Endodermal cell (in vitro differentiated cells): ENCODE data around the gene GOT1. TPM values are rescaled to one million over a fixed set of nuclear protein-coding genes. Genes with fewer than 3 reads are reported as not detected.

Source experiments
- DNase-seq: peaks from one replicate; pipeline ENCODE4 v3.0.0-alpha.2; 2017
- H3K27ac ChIP-seq: 2 replicates; pipeline ENCODE4 v1.5.1; 2013; ENCODE audit warnings: mild to moderate bottlenecking, low read depth, low read length, moderate library complexity
- H3K27me3 ChIP-seq: 2 replicates; pipeline ENCODE4 v1.6.1; 2013; ENCODE audit warnings: mild to moderate bottlenecking, low read length, moderate library complexity; ENCODE audit not compliant: insufficient read depth, control insufficient read depth, poor library complexity, severe bottlenecking
- H3K36me3 ChIP-seq: 2 replicates; pipeline ENCODE4 v1.7.0; 2013; ENCODE audit warnings: mild to moderate bottlenecking, low read length, moderate library complexity; ENCODE audit not compliant: control insufficient read depth, insufficient read depth
- H3K4me1 ChIP-seq: one replicate; pipeline ENCODE4 v1.7.0; 2013; ENCODE audit warnings: low read length; ENCODE audit not compliant: control insufficient read depth, insufficient read depth
- H3K4me3 ChIP-seq: 2 replicates; pipeline ENCODE4 v1.5.1; 2013; ENCODE audit warnings: mild to moderate bottlenecking, low read length, moderate library complexity
- H3K9ac ChIP-seq: 2 replicates; pipeline ENCODE4 v1.6.1; 2013; ENCODE audit warnings: mild to moderate bottlenecking, low read length, moderate library complexity; ENCODE audit not compliant: poor library complexity, severe bottlenecking; ENCODE audit errors: extremely low read depth
- H3K9me3 ChIP-seq: 2 replicates; pipeline ENCODE4 v1.6.1; 2013; ENCODE audit warnings: mild to moderate bottlenecking, low read length, moderate library complexity; ENCODE audit not compliant: control insufficient read depth
- H3K27ac Mint-ChIP-seq: 2 replicates; pipeline ENCODE4 v1.8.0; 2020; ENCODE audit warnings: mixed read lengths
- H3K27me3 Mint-ChIP-seq: 2 replicates; pipeline ENCODE4 v1.8.0; 2021; ENCODE audit warnings: mild to moderate bottlenecking, mixed read lengths; ENCODE audit not compliant: insufficient read depth
- H3K36me3 Mint-ChIP-seq: 2 replicates; pipeline ENCODE4 v1.8.0; 2020; ENCODE audit warnings: low read depth, mixed read lengths
- H3K4me1 Mint-ChIP-seq: 2 replicates; pipeline ENCODE4 v1.8.0; 2020; ENCODE audit warnings: mixed read lengths
- H3K4me3 Mint-ChIP-seq: 2 replicates; pipeline ENCODE4 v1.8.0; 2020; ENCODE audit warnings: mild to moderate bottlenecking, moderate library complexity, mixed read lengths
- H3K9me3 Mint-ChIP-seq: 2 replicates; pipeline ENCODE4 v1.8.0; 2020; ENCODE audit warnings: mild to moderate bottlenecking, mixed read lengths
- CTCF ChIP-seq: fragments of 200-600 bp; sonication (generic); conservative IDR thresholded peaks from 2 replicates; pipeline ENCODE4 v1.5.0; 2021; ENCODE audit warnings: antibody characterized with exemption, mild to moderate bottlenecking
- WGBS, 2 experiments: methylation state at CpG; one replicate each; pipeline versions ENCODE4 v1.1.5 to v1.1.7; 2013; ENCODE audit warnings: missing lambda C conversion rate in 2 of 2, mixed read lengths in 1 of 2; ENCODE audit not compliant: insufficient coverage in 1 of 2, insufficient read length in 1 of 2; 5-methylcytosine and 5-hydroxymethylcytosine counted together
- total RNA-seq, 2 donors: library from RNA; stranded (reverse); fragmentation: NEBNext Ultra II Directional in 1 of 2; extraction: Animal tissue kit (Norgen Biotek cat#: 25700) in 1 of 2; gene quantifications; 2 replicates in 1 of 2; 3 replicates in 1 of 2; pipeline ENCODE4 v1.2.1, GENCODE V29; 2021

GOT1 gene
- total RNA-seq, 2 donors from 2014 or later: 35.1 to 36.5 TPM

GRCh38 chr10:99410876-99411275, 19.5 kb downstream of the GOT1 start:
- Histone ChIP-seq H3K27me3 (no peaks in the 10 kb centered on the region), H3K9me3 (no peaks in the 10 kb centered on the region), H3K9ac (no peak overlapping the region), H3K4me3 (no peak overlapping the region), H3K4me1 (no peaks in the 10 kb centered on the region), H3K27ac (no peak overlapping the region), H3K36me3 (peaks cover 31% of the 10 kb centered on the region)
- Mint-ChIP-seq H3K9me3 (no peaks in the 10 kb centered on the region), H3K36me3 (peaks cover 15% of the 10 kb centered on the region), H3K4me3 (no peak overlapping the region), H3K4me1 (no peaks in the 10 kb centered on the region), H3K27me3 (no peaks in the 10 kb centered on the region), H3K27ac (no peak overlapping the region)
- TF ChIP-seq CTCF: no peak
- WGBS, 2 experiments: 83 to 91% methylated on average over 3 to 4 of the region's 4 CpGs
- DNase-seq: no peak

GRCh38 chr10:99410146-99410545, 20.3 kb downstream of the GOT1 start:
- no peak overlapping the region for H3K27ac Mint-ChIP-seq
- no peak overlapping the region for H3K4me3 Mint-ChIP-seq
- Histone ChIP-seq H3K4me1 (no peaks in the 10 kb centered on the region), H3K27ac (no peak overlapping the region), H3K4me3 (no peak overlapping the region), H3K9ac (no peak overlapping the region), H3K9me3 (no peaks in the 10 kb centered on the region), H3K27me3 (no peaks in the 10 kb centered on the region), H3K36me3 (peaks cover 39% of the 10 kb centered on the region)
- H3K36me3 Mint-ChIP-seq: peaks cover 23% of the 10 kb centered on the region
- no peak for TF ChIP-seq CTCF
- 91 to 100% methylated on average over 1 of the region's 1 CpG for WGBS, 2 experiments
- no peaks in the 10 kb centered on the region for H3K27me3 Mint-ChIP-seq
- no peaks in the 10 kb centered on the region for H3K9me3 Mint-ChIP-seq
- DNase-seq: no peak
- H3K4me1 Mint-ChIP-seq: no peaks in the 10 kb centered on the region

GRCh38 chr10:99406149-99406548, 24.3 kb downstream of the GOT1 start:
- peaks cover 57% of the 10 kb centered on the region for H3K36me3 Mint-ChIP-seq
- peak; percentile 36 for TF ChIP-seq CTCF
- no peak overlapping the region for H3K4me3 Mint-ChIP-seq
- no peaks in the 10 kb centered on the region for H3K9me3 Mint-ChIP-seq
- H3K27ac Mint-ChIP-seq: no peak overlapping the region
- H3K27me3 Mint-ChIP-seq: no peaks in the 10 kb centered on the region
- no peak for DNase-seq
- H3K27me3 ChIP-seq: no peaks in the 10 kb centered on the region
- H3K36me3 ChIP-seq: peaks cover 67% of the 10 kb centered on the region
- H3K9ac ChIP-seq: no peak overlapping the region
- WGBS, 2 experiments: 94 to 100% methylated on average over 3 of the region's 3 CpGs
- no peaks in the 10 kb centered on the region for H3K4me1 Mint-ChIP-seq
- no peaks in the 10 kb centered on the region for H3K9me3 ChIP-seq
- H3K4me1 ChIP-seq: no peaks in the 10 kb centered on the region
- H3K4me3 ChIP-seq: no peak overlapping the region
- no peak overlapping the region for H3K27ac ChIP-seq
